CD14-positive monocyte (primary cell): ENCODE measurements around the gene INO80E. TPM values are rescaled to one million over a fixed set of nuclear protein-coding genes. Genes with fewer than 3 reads are reported as not detected.
A peak's percentile ranks its signal among the peaks of the same experiment; 100 is the strongest.

Experiments
- DNase-seq, 3 donors: peaks; one replicate each; pipeline ENCODE4 v3.0.0-alpha.2; 2011 to 2022
- H2AFZ ChIP-seq: 2 replicates; pipeline ENCODE4 v1.6.0; 2012; ENCODE audit warnings: mild to moderate bottlenecking, low read depth, low read length, inconsistent platforms; ENCODE audit not compliant: insufficient read depth, poor library complexity, severe bottlenecking
- H3K27ac ChIP-seq, 2 donors: 1 replicate in 1 of 2; 2 replicates in 1 of 2; pipeline ENCODE4 v1.5.1; 2012 to 2013; ENCODE audit warnings: low read length in 2 of 2, control low read depth in 1 of 2, inconsistent platforms in 1 of 2, low read depth in 1 of 2, mild to moderate bottlenecking in 1 of 2
- H3K27me3 ChIP-seq, 2 donors: one replicate each; pipeline versions ENCODE4 v1.6.0 to v1.6.1; 2011 to 2013; ENCODE audit warnings: low read length in 2 of 2; ENCODE audit not compliant: control insufficient read depth in 2 of 2, insufficient read depth in 2 of 2
- H3K36me3 ChIP-seq, 2 donors: replicated peaks in 1 of 2; 1 replicate in 1 of 2; 2 replicates in 1 of 2; pipeline versions ENCODE4 v1.5.1 to v1.6.1; 2012 to 2013; ENCODE audit warnings: low read length in 2 of 2, control low read depth in 1 of 2, inconsistent platforms in 1 of 2, mild to moderate bottlenecking in 1 of 2; ENCODE audit not compliant: insufficient read depth in 2 of 2, control insufficient read depth in 1 of 2
- H3K4me1 ChIP-seq, 2 donors: 1 replicate in 1 of 2; 2 replicates in 1 of 2; pipeline versions ENCODE4 v1.5.1 to v1.6.1; 2012 to 2013; ENCODE audit warnings: low read length in 2 of 2, control low read depth in 1 of 2, inconsistent platforms in 1 of 2, mild to moderate bottlenecking in 1 of 2, moderate library complexity in 1 of 2; ENCODE audit not compliant: insufficient read depth in 2 of 2, control insufficient read depth in 1 of 2
- H3K4me2 ChIP-seq: replicated peaks from 2 replicates; pipeline ENCODE3; 2012; ENCODE audit warnings: low read length, moderate library complexity, mild to moderate bottlenecking; ENCODE audit not compliant: poor library complexity, severe bottlenecking; ENCODE audit errors: extremely low read depth
- H3K4me3 ChIP-seq, 3 experiments: fragments of 200-600 bp in 1 of 3; sonication (generic) in 1 of 3; replicated peaks in 1 of 3; 1 replicate in 2 of 3; 2 replicates in 1 of 3; pipeline ENCODE4 v1.5.1; 2011 to 2013; ENCODE audit warnings: low read length in 3 of 3, mild to moderate bottlenecking in 3 of 3, control low read depth in 2 of 3, low read depth in 2 of 3, inconsistent platforms in 1 of 3, moderate library complexity in 1 of 3
- H3K79me2 ChIP-seq: 2 replicates; pipeline ENCODE4 v1.6.0; 2012; ENCODE audit warnings: mild to moderate bottlenecking, control low read depth, inconsistent platforms, low read length, moderate library complexity; ENCODE audit not compliant: insufficient read depth
- H3K9ac ChIP-seq: 2 replicates; pipeline ENCODE4 v1.6.0; 2017; ENCODE audit warnings: low read length, mild to moderate bottlenecking; ENCODE audit not compliant: insufficient read depth, poor library complexity, severe bottlenecking
- H3K9me3 ChIP-seq, 2 donors: replicated peaks in 1 of 2; 1 replicate in 1 of 2; 2 replicates in 1 of 2; pipeline versions ENCODE4 v1.5.1 to v1.6.1; 2012 to 2013; ENCODE audit warnings: low read length in 2 of 2, control low read depth in 1 of 2; ENCODE audit not compliant: control insufficient read depth in 1 of 2, insufficient read depth in 1 of 2
- H4K20me1 ChIP-seq: 2 replicates; pipeline ENCODE4 v1.6.0; 2012; ENCODE audit warnings: mild to moderate bottlenecking, low read length, control low read depth, moderate library complexity; ENCODE audit not compliant: insufficient read depth
- H3K27ac Mint-ChIP-seq, 7 donors: one replicate each; pipeline ENCODE4 v1.8.0; 2020; ENCODE audit warnings: mild to moderate bottlenecking in 7 of 7, mixed read lengths in 7 of 7, moderate library complexity in 6 of 7, inconsistent platforms in 2 of 7
- H3K27me3 Mint-ChIP-seq, 3 donors: one replicate each; pipeline ENCODE4 v1.8.0; 2021 to 2022; ENCODE audit warnings: low read depth in 3 of 3, mild to moderate bottlenecking in 3 of 3, mixed read lengths in 3 of 3, moderate library complexity in 3 of 3, inconsistent platforms in 1 of 3
- H3K36me3 Mint-ChIP-seq, 2 donors: one replicate each; pipeline ENCODE4 v1.8.0; 2020; ENCODE audit warnings: mixed read lengths in 2 of 2, inconsistent platforms in 1 of 2, mild to moderate bottlenecking in 1 of 2
- H3K4me1 Mint-ChIP-seq: one replicate; pipeline ENCODE4 v1.8.0; 2020; ENCODE audit warnings: mild to moderate bottlenecking, mixed read lengths
- H3K4me3 Mint-ChIP-seq, 2 donors: one replicate each; pipeline ENCODE4 v1.8.0; 2020; ENCODE audit warnings: mild to moderate bottlenecking in 2 of 2, mixed read lengths in 2 of 2, moderate library complexity in 1 of 2
- H3K9me3 Mint-ChIP-seq, 7 donors: one replicate each; pipeline ENCODE4 v1.8.0; 2020 to 2022; ENCODE audit warnings: mixed read lengths in 7 of 7, mild to moderate bottlenecking in 6 of 7, moderate library complexity in 6 of 7, inconsistent platforms in 2 of 7
- CTCF ChIP-seq: fragments of 200-600 bp; IDR thresholded peaks from one replicate; pipeline ENCODE4 v1.8.0; 2022; ENCODE audit warnings: antibody characterized with exemption, mild to moderate bottlenecking
- WGBS: methylation state at CpG from one replicate; pipeline ENCODE4 v1.1.5; 2013; ENCODE audit warnings: missing lambda C conversion rate; ENCODE audit not compliant: insufficient coverage; 5-methylcytosine and 5-hydroxymethylcytosine counted together
- intact Hi-C, 2 donors: fragments of 100-400 bp; cut with micrococcal nuclease; formaldehyde crosslinking; loops; one replicate each; pipeline versions ENCODE4 v1.15.0 to v1.15.1; 2023
- polyA plus RNA-seq, 3 donors: library from polyadenylated mRNA; depleted of rRNA in 1 of 3; unstranded in 2 of 3; stranded (reverse) in 1 of 3; fragments of 300-500 nt in 2 of 3; fragments of >200 nt in 1 of 3; fragmentation: Illumina TruSeq in 2 of 3; gene quantifications; 1 replicate in 2 of 3; 2 replicates in 1 of 3; pipeline ENCODE4 v1.2.3, GENCODE V29; 2012 to 2021

INO80E gene
- polyA plus RNA-seq, 3 donors: 2.8 to 57.6 (median 3.5) TPM

- peak overlapping the region; percentile 82 to 96 (median 93) for H3K27ac Mint-ChIP-seq
Observed at GRCh38 chr16:29974291-29975133, 21.5 kb upstream of the INO80E start.

More at GRCh38 chr16:29974291-29975133, 21.5 kb upstream of the INO80E start:
- peaks cover 0 to 5% (median 2%) of the 10 kb centered on the region in 3 donors for H3K27me3 Mint-ChIP-seq
- intact Hi-C loops: loop anchor here (1.0 to 10.0 kb wide), 2 partner anchors 22 to 110 kb away; partner anchors contain the start of genes CDIPT (in 1 of the 2) and INO80E (in 1 of the 2)
- DNase-seq: peak; percentile 64 to 75 (median 66)
- peak overlapping the region; percentile 63 to 77 for H3K27ac ChIP-seq
- peaks cover 31 to 43% of the 10 kb centered on the region in 2 donors for H3K4me1 ChIP-seq
- peak overlapping the region; percentile 91 to 94 for H3K4me3 Mint-ChIP-seq
- no peaks in the 10 kb centered on the region for H3K27me3 ChIP-seq
- peaks cover 46% of the 10 kb centered on the region for H3K79me2 ChIP-seq
- H3K4me3 ChIP-seq: peak overlapping the region; percentile 79 to 100 (median 98)
- H3K9ac ChIP-seq: peak overlapping the region; percentile 83
- H3K4me2 ChIP-seq: peak overlapping the region; percentile 100
- peaks cover 38% of the 10 kb centered on the region for H3K4me1 Mint-ChIP-seq
- H3K36me3 ChIP-seq: peaks cover 34 to 46% of the 10 kb centered on the region in 2 donors
- H2AFZ ChIP-seq: peak overlapping the region; percentile 98
- H3K9me3 ChIP-seq: no peaks in the 10 kb centered on the region
- no peak for TF ChIP-seq CTCF
- H4K20me1 ChIP-seq: peaks cover 47% of the 10 kb centered on the region
- H3K9me3 Mint-ChIP-seq: peaks cover 0 to 5% (median 2%) of the 10 kb centered on the region in 7 donors
- H3K36me3 Mint-ChIP-seq: peaks cover 34 to 56% of the 10 kb centered on the region in 2 donors
- 0% methylated on average over 10 of the region's 31 CpGs for WGBS
